MCF 10A (cell line): ENCODE results near the gene ZNF674. TPM values are rescaled to one million over a fixed set of nuclear protein-coding genes. Genes with fewer than 3 reads are reported as not detected.
"Not testable (repeated sequence)": the region's sequence is repeated elsewhere in the genome, so short reads cannot be mapped to it uniquely, and the experiment has no call there.

Experiments
- BruUV-seq: library from RNA; stranded (reverse); fragments of 400-500 nt; replicated peaks from 2 replicates; lab custom pipeline; 2021; lab: Mats Ljungman, UMichigan
- CTCF ChIA-PET: fragments of 300-600 bp; sonication (Branson Sonifier 250); formaldehyde crosslinking; extraction: SDS; loops from one replicate; lab custom pipeline; 2021; ENCODE audit warnings: antibody characterized with exemption, inconsistent platforms; lab: Yijun Ruan, JAX
- POLR2A ChIA-PET: fragments of 300-600, 350-650 bp; sonication (Branson Sonifier 250); formaldehyde crosslinking; extraction: SDS; loops from one replicate; lab custom pipeline; 2020; ENCODE audit warnings: antibody characterized with exemption, inconsistent platforms; lab: Yijun Ruan, JAX
- DNase-seq: peaks from one replicate; pipeline ENCODE4 v3.0.0-alpha.2; 2018; ENCODE audit not compliant: unreplicated experiment
- H3K27ac Mint-ChIP-seq: one replicate; pipeline ENCODE4 v1.8.0; 2022; ENCODE audit warnings: mild to moderate bottlenecking, low read depth, mixed read lengths; ENCODE audit not compliant: unreplicated experiment
- H3K27me3 Mint-ChIP-seq: one replicate; pipeline ENCODE4 v1.8.0; 2022; ENCODE audit warnings: mixed read lengths; ENCODE audit not compliant: insufficient read depth, unreplicated experiment
- H3K36me3 Mint-ChIP-seq: one replicate; pipeline ENCODE4 v1.8.0; 2022; ENCODE audit warnings: mild to moderate bottlenecking, moderate library complexity, mixed read lengths; ENCODE audit not compliant: insufficient read depth, unreplicated experiment
- H3K4me1 Mint-ChIP-seq: one replicate; pipeline ENCODE4 v1.8.0; 2022; ENCODE audit warnings: mixed read lengths; ENCODE audit not compliant: insufficient read depth, unreplicated experiment
- H3K4me3 Mint-ChIP-seq: one replicate; pipeline ENCODE4 v1.8.0; 2022; ENCODE audit warnings: mild to moderate bottlenecking, moderate library complexity, mixed read lengths; ENCODE audit not compliant: unreplicated experiment
- H3K9me3 Mint-ChIP-seq: one replicate; pipeline ENCODE4 v1.8.0; 2022; ENCODE audit warnings: mixed read lengths; ENCODE audit not compliant: unreplicated experiment
- intact Hi-C: fragments of 100-400 bp; cut with micrococcal nuclease; formaldehyde crosslinking; loops from 2 replicates; pipeline ENCODE4 v1.14.1; 2022
- total RNA-seq: library from RNA; stranded (reverse); gene quantifications from 2 replicates; pipeline ENCODE4 v1.2.3, GENCODE V29; 2022
- TF ChIP-seq, protein P1 (sequence below): fragments of 200-600 bp; IDR thresholded peaks from one replicate; pipeline ENCODE4 v1.8.0; 2022; ENCODE audit warnings: antibody characterized with exemption, mild to moderate bottlenecking; ENCODE audit not compliant: unreplicated experiment

ZNF674 gene
- total RNA-seq, 1 experiment from 2014 or later, result 9.7 TPM

- no TSS peak for BruUV-seq
- POLR2A ChIA-PET, result no interaction called here
- no peak for DNase-seq
- no peaks in the 10 kb centered on the region for H3K4me1 Mint-ChIP-seq
- H3K9me3 Mint-ChIP-seq, result peaks cover 59% of the 10 kb centered on the region
- no peak overlapping the region for H3K4me3 Mint-ChIP-seq
- intact Hi-C loops, result no loop called here
- H3K36me3 Mint-ChIP-seq, result peaks cover 9% of the 10 kb centered on the region
- CTCF ChIA-PET, result no interaction called here
- no peak overlapping the region for H3K27ac Mint-ChIP-seq
- TF ChIP-seq, protein P1, sequence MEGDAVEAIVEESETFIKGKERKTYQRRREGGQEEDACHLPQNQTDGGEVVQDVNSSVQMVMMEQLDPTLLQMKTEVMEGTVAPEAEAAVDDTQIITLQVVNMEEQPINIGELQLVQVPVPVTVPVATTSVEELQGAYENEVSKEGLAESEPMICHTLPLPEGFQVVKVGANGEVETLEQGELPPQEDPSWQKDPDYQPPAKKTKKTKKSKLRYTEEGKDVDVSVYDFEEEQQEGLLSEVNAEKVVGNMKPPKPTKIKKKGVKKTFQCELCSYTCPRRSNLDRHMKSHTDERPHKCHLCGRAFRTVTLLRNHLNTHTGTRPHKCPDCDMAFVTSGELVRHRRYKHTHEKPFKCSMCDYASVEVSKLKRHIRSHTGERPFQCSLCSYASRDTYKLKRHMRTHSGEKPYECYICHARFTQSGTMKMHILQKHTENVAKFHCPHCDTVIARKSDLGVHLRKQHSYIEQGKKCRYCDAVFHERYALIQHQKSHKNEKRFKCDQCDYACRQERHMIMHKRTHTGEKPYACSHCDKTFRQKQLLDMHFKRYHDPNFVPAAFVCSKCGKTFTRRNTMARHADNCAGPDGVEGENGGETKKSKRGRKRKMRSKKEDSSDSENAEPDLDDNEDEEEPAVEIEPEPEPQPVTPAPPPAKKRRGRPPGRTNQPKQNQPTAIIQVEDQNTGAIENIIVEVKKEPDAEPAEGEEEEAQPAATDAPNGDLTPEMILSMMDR, result no peak
- no peaks in the 10 kb centered on the region for H3K27me3 Mint-ChIP-seq
Observed at GRCh38 chrX:46485897-46486296, 59.3 kb downstream of the ZNF674 start.

DNA sequence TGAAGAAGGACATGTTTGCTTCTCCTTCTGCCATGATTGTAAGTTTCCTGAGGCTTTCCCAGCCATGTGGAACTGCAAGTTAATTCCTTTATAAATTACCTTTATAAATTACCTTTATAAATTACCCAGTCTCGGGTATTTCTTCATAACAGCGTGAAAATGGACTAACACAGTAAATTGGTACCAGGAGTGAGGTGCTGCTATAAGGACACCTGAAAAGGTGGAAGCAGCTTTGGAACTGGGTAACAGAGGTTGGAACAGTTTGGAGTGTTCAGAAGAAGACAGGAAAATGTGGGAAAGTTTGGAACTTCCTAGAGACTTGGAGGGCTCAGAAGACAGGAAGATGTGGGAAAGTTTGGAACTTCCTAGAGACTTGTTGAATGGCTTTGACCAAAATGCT is 66.6 kb downstream of the ZNF674 start:
- BruUV-seq, CTCF ChIA-PET, intact Hi-C loops, H3K27me3 Mint-ChIP-seq, POLR2A ChIA-PET, H3K27ac Mint-ChIP-seq, H3K4me3 Mint-ChIP-seq, DNase-seq, H3K4me1 Mint-ChIP-seq: not testable (repeated sequence)
- peaks cover 12% of the 10 kb centered on the region for H3K36me3 Mint-ChIP-seq
- peaks cover 25% of the 10 kb centered on the region for H3K9me3 Mint-ChIP-seq

DNA sequence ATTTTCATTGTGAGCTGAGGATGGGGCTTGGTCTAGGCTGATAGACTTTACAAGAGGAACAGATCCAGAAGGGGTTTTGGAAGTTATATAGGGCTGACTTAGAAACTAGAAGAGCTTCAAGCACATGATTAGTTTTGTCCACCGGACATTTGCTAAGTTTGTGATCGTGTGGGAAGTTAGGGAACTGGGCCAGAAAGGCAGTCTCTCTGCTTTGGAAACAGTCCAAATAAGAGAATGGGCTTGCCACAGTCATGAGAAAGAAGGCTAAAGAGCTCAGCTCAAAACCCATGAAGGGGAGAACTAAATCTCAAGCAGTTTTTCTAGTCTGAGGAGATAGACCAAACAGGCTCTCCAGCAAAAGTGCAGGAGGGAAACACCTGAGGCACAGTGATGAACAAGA is 67.8 kb downstream of the ZNF674 start:
- TF ChIP-seq, protein P1, result no peak
- H3K9me3 Mint-ChIP-seq, result peaks cover 13% of the 10 kb centered on the region
- intact Hi-C loops, result no loop called here
- no peak for DNase-seq
- no peaks in the 10 kb centered on the region for H3K4me1 Mint-ChIP-seq
- no peak overlapping the region for H3K4me3 Mint-ChIP-seq
- POLR2A ChIA-PET, result no interaction called here
- CTCF ChIA-PET, result no interaction called here
- no peak overlapping the region for H3K27ac Mint-ChIP-seq
- peaks cover 19% of the 10 kb centered on the region for H3K36me3 Mint-ChIP-seq
- no TSS peak for BruUV-seq
- no peaks in the 10 kb centered on the region for H3K27me3 Mint-ChIP-seq

DNA sequence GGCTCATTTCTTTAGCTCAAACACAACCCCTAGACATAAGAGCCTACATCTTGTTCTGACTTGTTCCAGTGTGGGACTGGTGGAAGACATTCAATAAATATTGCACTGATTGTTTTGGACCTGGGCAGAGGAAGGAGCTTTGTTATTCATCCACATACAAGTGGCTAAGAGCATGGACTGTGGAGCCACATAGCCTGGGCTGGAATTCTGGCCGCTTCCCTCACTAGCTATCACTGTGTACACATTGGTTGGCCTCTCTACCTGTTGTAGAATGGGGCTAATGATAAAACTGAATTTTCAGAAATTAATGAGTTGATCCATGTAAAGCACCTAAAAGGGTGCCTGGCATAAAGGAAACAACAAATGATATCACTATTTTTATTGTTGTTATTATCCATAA is 80.0 kb downstream of the ZNF674 start:
- H3K9me3 Mint-ChIP-seq, result peaks cover 9% of the 10 kb centered on the region
- H3K27ac Mint-ChIP-seq, result no peak overlapping the region
- H3K36me3 Mint-ChIP-seq, result peaks cover 28% of the 10 kb centered on the region
- no peak for DNase-seq
- POLR2A ChIA-PET, result no interaction called here
- H3K4me1 Mint-ChIP-seq, result no peaks in the 10 kb centered on the region
- CTCF ChIA-PET, result no interaction called here
- no TSS peak for BruUV-seq
- peaks cover 13% of the 10 kb centered on the region for H3K27me3 Mint-ChIP-seq
- intact Hi-C loops, result no loop called here
- TF ChIP-seq, protein P1, result no peak
- H3K4me3 Mint-ChIP-seq, result no peak overlapping the region

GRCh38 chrX:46463682-46464081 is 81.5 kb downstream of the ZNF674 start:
- Mint-ChIP-seq H3K27me3 (peaks cover 13% of the 10 kb centered on the region), H3K4me3 (no peak overlapping the region), H3K4me1 (no peaks in the 10 kb centered on the region), H3K9me3 (peaks cover 8% of the 10 kb centered on the region), H3K36me3 (peaks cover 28% of the 10 kb centered on the region), H3K27ac (no peak overlapping the region)
- TF ChIP-seq, protein P1, result no peak
- ChIA-PET CTCF (no interaction called here), POLR2A (interaction anchor here (0.9 kb wide), 1 partner anchor 9 kb away, joined by 4 read pairs; no protein-coding TSS in a partner anchor)
- no TSS peak for BruUV-seq
- DNase-seq, result no peak
- intact Hi-C loops, result no loop called here
